Measurements from ENCODE around the gene ACHE.
"Not testable (repeated sequence)": the region's sequence is repeated elsewhere in the genome, so short reads cannot be mapped to it uniquely, and the experiment has no call there.

GRCh38 chr7:100910443-100910842, 14.8 kb upstream of the ACHE start:
- not testable (repeated sequence) for TF ChIP-seq POLR2AphosphoS5, TAF1 (IDR thresholded peaks at IDR 0.05; ENCODE audit: low read depth, low read length)
